Brain microvascular endothelial cell (primary cell): ENCODE results near the gene SGIP1.
"Not testable (repeated sequence)": the region's sequence is repeated elsewhere in the genome, so short reads cannot be mapped to it uniquely, and the experiment has no call there.

Source experiments
- DNase-seq: peaks from one replicate; pipeline ENCODE4 v3.0.0-alpha.2; 2020
- H3K27ac ChIP-seq: fragments of 250-450 bp; sonication (Bioruptor Pico); 2 replicates; pipeline ENCODE4 v1.5.1; 2020; ENCODE audit warnings: mild to moderate bottlenecking, moderate library complexity
- H3K27me3 ChIP-seq: fragments of 250-450 bp; sonication (Bioruptor Pico); replicated peaks from 2 replicates; pipeline ENCODE4 v1.5.1; 2020; ENCODE audit warnings: mild to moderate bottlenecking
- H3K36me3 ChIP-seq: fragments of 250-450 bp; sonication (Bioruptor Pico); replicated peaks from 2 replicates; pipeline ENCODE4 v1.5.1; 2020; ENCODE audit warnings: mild to moderate bottlenecking
- H3K4me3 ChIP-seq: 2 replicates; pipeline ENCODE4 v1.5.1; 2011; ENCODE audit warnings: low read depth, mild to moderate bottlenecking, control low read depth, low read length, moderate library complexity
- CTCF ChIP-seq: IDR thresholded peaks from 2 replicates; pipeline ENCODE4 v1.5.1; 2011; ENCODE audit warnings: low read depth, mild to moderate bottlenecking, moderate library complexity, low read length, control low read depth, inconsistent platforms; ENCODE audit errors: missing control alignments
- in situ Hi-C: cut with HindIII; loops from 2 replicates; pipeline ENCODE4 v1.10.0; 2017; ENCODE audit warnings: low sequenced_read_pairs, low pct_ligation_motif_present

SGIP1 gene

GRCh38 chr1:66585002-66585401 is 51.0 kb downstream of the SGIP1 start:
- Histone ChIP-seq H3K36me3 (no peaks in the 10 kb centered on the region), H3K27me3 (no peaks in the 10 kb centered on the region), H3K4me3 (no peak overlapping the region), H3K27ac (peak overlapping the region; percentile 1)
- no peak for TF ChIP-seq CTCF
- no peak for DNase-seq
- in situ Hi-C loops, result no loop called here

- Histone ChIP-seq H3K27ac (no peak overlapping the region), H3K27me3 (no peaks in the 10 kb centered on the region), H3K4me3 (no peak overlapping the region), H3K36me3 (peaks cover 13% of the 10 kb centered on the region)
- in situ Hi-C loops, result no loop called here
- no peak for DNase-seq
- TF ChIP-seq CTCF, result no peak
Observed at GRCh38 chr1:66589326-66589725, 55.4 kb downstream of the SGIP1 start.

GRCh38 chr1:66592106-66592507 is 58.2 kb downstream of the SGIP1 start:
- H3K27ac ChIP-seq, H3K27me3 ChIP-seq, in situ Hi-C loops, DNase-seq, H3K4me3 ChIP-seq: not testable (repeated sequence)
- peaks cover 15% of the 10 kb centered on the region for H3K36me3 ChIP-seq

GRCh38 chr1:66596191-66596590 is 62.2 kb downstream of the SGIP1 start:
- in situ Hi-C loops, result no loop called here
- TF ChIP-seq CTCF, result no peak
- DNase-seq, result no peak
- no peaks in the 10 kb centered on the region for H3K27me3 ChIP-seq
- no peak overlapping the region for H3K4me3 ChIP-seq
- no peak overlapping the region for H3K27ac ChIP-seq
- H3K36me3 ChIP-seq, result peaks cover 9% of the 10 kb centered on the region

- in situ Hi-C loops, result no loop called here
- DNase-seq, result no peak
- H3K4me3 ChIP-seq, result no peak overlapping the region
- H3K27ac ChIP-seq, result no peak overlapping the region
- peaks cover 2% of the 10 kb centered on the region for H3K36me3 ChIP-seq
- TF ChIP-seq CTCF, result no peak
- H3K27me3 ChIP-seq, result no peaks in the 10 kb centered on the region
Observed at GRCh38 chr1:66597500-66597899, 63.5 kb downstream of the SGIP1 start.

GRCh38 chr1:66598670-66599069 is 64.7 kb downstream of the SGIP1 start:
- Histone ChIP-seq H3K4me3 (no peak overlapping the region), H3K27me3 (no peaks in the 10 kb centered on the region), H3K27ac (peak overlapping the region; percentile 78), H3K36me3 (peaks cover 2% of the 10 kb centered on the region)
- no peak for TF ChIP-seq CTCF
- peak; percentile 82 for DNase-seq
- in situ Hi-C loops, result no loop called here
